Upper lobe of left lung (tissue), 6 donors: ENCODE results near the gene CACNB2. TPM values are rescaled to one million over a fixed set of nuclear protein-coding genes. Genes with fewer than 3 reads are reported as not detected.

Experiments used
- ATAC-seq, 2 donors: fragments of 200-7000 bp; cut with Tn5 transposase; one replicate each; pipeline ENCODE4 v1.9.1; 2022; ENCODE audit warnings: mild to moderate bottlenecking in 2 of 2, moderate library complexity in 2 of 2; ENCODE audit not compliant: low FRiP score in 2 of 2
- DNase-seq, 2 donors: peaks; one replicate each; pipeline ENCODE4 v3.0.0-alpha.2; 2019 to 2020
- H3K27ac ChIP-seq, 4 donors: fragments of 200-600 bp; sonication (generic); one replicate each; pipeline ENCODE4 v1.5.1; 2016 to 2019
- H3K27me3 ChIP-seq, 4 donors: fragments of 200-600 bp; sonication (generic); one replicate each; pipeline ENCODE4 v1.5.1; 2017 to 2019
- H3K36me3 ChIP-seq, 4 donors: fragments of 200-600 bp; sonication (generic); one replicate each; pipeline ENCODE4 v1.5.1; 2016 to 2019
- H3K4me1 ChIP-seq, 4 donors: fragments of 200-600 bp; sonication (generic); one replicate each; pipeline ENCODE4 v1.5.1; 2018 to 2019
- H3K4me3 ChIP-seq, 4 donors: fragments of 200-600 bp; sonication (generic); one replicate each; pipeline ENCODE4 v1.5.1; 2017 to 2019; ENCODE audit warnings: mild to moderate bottlenecking in 2 of 4, moderate library complexity in 1 of 4
- H3K9me3 ChIP-seq, 4 donors: fragments of 200-600 bp; sonication (generic); one replicate each; pipeline ENCODE4 v1.5.1; 2018 to 2019
- CTCF ChIP-seq, 6 experiments: fragments of 450-650 bp in 4 of 6; fragments of 200-600 bp in 2 of 6; sonication (generic) in 2 of 6; IDR thresholded peaks; one replicate each; pipeline ENCODE4 v1.5.1; 2016 to 2019; ENCODE audit warnings: antibody characterized with exemption in 6 of 6
- EP300 ChIP-seq, 4 donors: sonication (generic); formaldehyde crosslinking; IDR thresholded peaks; one replicate each; pipeline ENCODE4 v1.5.1; 2017; ENCODE audit warnings: antibody characterized with exemption in 4 of 4, control low read depth in 2 of 4
- POLR2A ChIP-seq, 4 donors: fragments of 450-650 bp; IDR thresholded peaks; one replicate each; pipeline ENCODE4 v1.5.1; 2016 to 2017; ENCODE audit warnings: antibody characterized with exemption in 4 of 4, mild to moderate bottlenecking in 2 of 4
- POLR2AphosphoS5 ChIP-seq, 2 donors: sonication (generic); formaldehyde crosslinking; IDR thresholded peaks; one replicate each; pipeline ENCODE4 v1.5.1; 2017; ENCODE audit warnings: antibody characterized with exemption in 2 of 2
- WGBS, 2 donors: methylation state at CpG; one replicate each; pipeline ENCODE4 v1.1.5; 2017 to 2018; 5-methylcytosine and 5-hydroxymethylcytosine counted together
- total RNA-seq, 6 donors: library from RNA; depleted of rRNA in 4 of 6; stranded (reverse); fragments of >200 nt in 4 of 6; gene quantifications; one replicate each; pipeline versions ENCODE4 v1.1.0 to v1.2.1, GENCODE V29; 2016 to 2021
- donor health status: DM: no; HTN: no; CAD: no; lungs with moderate emphysema.
- donor health status: DM: no; HTN: yes; CAD: no; lungs with severe emphysema.

The CACNB2 gene
- total RNA-seq, 6 donors from 2014 or later: 1.4 to 6.3 (median 2.9) TPM

GRCh38 chr10:18501629-18502028, 361.4 kb downstream of the CACNB2 start:
- TF ChIP-seq POLR2A (IDR thresholded peaks at IDR 0.05): no peak
- TF ChIP-seq POLR2AphosphoS5 (IDR thresholded peaks at IDR 0.05): no peak
- no peaks in the 10 kb centered on the region for H3K27me3 ChIP-seq
- no peak overlapping the region for H3K27ac ChIP-seq
- H3K4me1 ChIP-seq: no peaks in the 10 kb centered on the region
- ATAC-seq (no peak), DNase-seq (no peak)
- no peaks in the 10 kb centered on the region for H3K36me3 ChIP-seq
- no peaks in the 10 kb centered on the region for H3K9me3 ChIP-seq
- no peak overlapping the region for H3K4me3 ChIP-seq
- 74 to 76% methylated on average over 5 of the region's 5 CpGs for WGBS, 2 donors

- no peak for DNase-seq
- TF ChIP-seq POLR2A (IDR thresholded peaks at IDR 0.05) (no peak), EP300 (IDR thresholded peaks at IDR 0.05) (no peak)
- no peak for ATAC-seq
Measured at GRCh38 chr10:18504161-18504560, 363.9 kb downstream of the CACNB2 start.

GRCh38 chr10:18505456-18506118, 365.4 kb downstream of the CACNB2 start:
- no peak for TF ChIP-seq POLR2A (IDR thresholded peaks at IDR 0.05)
- no peak for TF ChIP-seq EP300 (IDR thresholded peaks at IDR 0.05)
- TF ChIP-seq CTCF (IDR thresholded peaks at IDR 0.05): no peak
- TF ChIP-seq POLR2AphosphoS5 (IDR thresholded peaks at IDR 0.05): no peak
- H3K27me3 ChIP-seq: no peaks in the 10 kb centered on the region
- DNase-seq (no peak), ATAC-seq (no peak)
- H3K4me1 ChIP-seq: no peaks in the 10 kb centered on the region
- 58 to 61% methylated on average over 11 of the region's 11 CpGs for WGBS, 2 donors
- no peaks in the 10 kb centered on the region for H3K36me3 ChIP-seq
- no peak overlapping the region for H3K27ac ChIP-seq
- H3K9me3 ChIP-seq: no peaks in the 10 kb centered on the region
- no peak overlapping the region for H3K4me3 ChIP-seq

More at GRCh38 chr10:18504161-18504560, 363.9 kb downstream of the CACNB2 start:
- Histone ChIP-seq H3K4me1 (no peaks in the 10 kb centered on the region), H3K9me3 (no peaks in the 10 kb centered on the region), H3K27ac (no peak overlapping the region), H3K27me3 (no peaks in the 10 kb centered on the region), H3K4me3 (no peak overlapping the region), H3K36me3 (no peaks in the 10 kb centered on the region)
- WGBS, 2 donors: 92 to 95% methylated on average over 5 of the region's 5 CpGs

GRCh38 chr10:18508587-18508986, 368.4 kb downstream of the CACNB2 start:
- WGBS, 2 donors: 77 to 78% methylated on average over 4 of the region's 4 CpGs
- ATAC-seq: no peak
- H3K36me3 ChIP-seq: no peaks in the 10 kb centered on the region

GRCh38 chr10:18514537-18514936, 374.3 kb downstream of the CACNB2 start:
- H3K4me1 ChIP-seq: no peaks in the 10 kb centered on the region
- TF ChIP-seq EP300 (IDR thresholded peaks at IDR 0.05) (no peak), POLR2AphosphoS5 (IDR thresholded peaks at IDR 0.05) (no peak), POLR2A (IDR thresholded peaks at IDR 0.05) (no peak), CTCF (IDR thresholded peaks at IDR 0.05) (no peak)
- no peaks in the 10 kb centered on the region for H3K9me3 ChIP-seq
- no peak overlapping the region for H3K27ac ChIP-seq
- DNase-seq (no peak), ATAC-seq (no peak)
- no peak overlapping the region for H3K4me3 ChIP-seq
- no peaks in the 10 kb centered on the region for H3K36me3 ChIP-seq
- H3K27me3 ChIP-seq: no peaks in the 10 kb centered on the region

More at GRCh38 chr10:18508587-18508986, 368.4 kb downstream of the CACNB2 start:
- DNase-seq: no peak
- TF ChIP-seq POLR2AphosphoS5 (IDR thresholded peaks at IDR 0.05) (no peak), EP300 (IDR thresholded peaks at IDR 0.05) (no peak), CTCF (IDR thresholded peaks at IDR 0.05) (no peak), POLR2A (IDR thresholded peaks at IDR 0.05) (no peak)
- Histone ChIP-seq H3K4me3 (no peak overlapping the region), H3K27ac (no peak overlapping the region), H3K27me3 (no peaks in the 10 kb centered on the region), H3K4me1 (no peaks in the 10 kb centered on the region), H3K9me3 (no peaks in the 10 kb centered on the region)

GRCh38 chr10:18516851-18517250, 376.6 kb downstream of the CACNB2 start:
- Histone ChIP-seq H3K27me3 (no peaks in the 10 kb centered on the region), H3K4me3 (no peak overlapping the region), H3K9me3 (no peaks in the 10 kb centered on the region), H3K4me1 (no peaks in the 10 kb centered on the region), H3K27ac (no peak overlapping the region), H3K36me3 (no peaks in the 10 kb centered on the region)
- TF ChIP-seq EP300 (IDR thresholded peaks at IDR 0.05) (no peak), CTCF (IDR thresholded peaks at IDR 0.05) (no peak), POLR2AphosphoS5 (IDR thresholded peaks at IDR 0.05) (no peak), POLR2A (IDR thresholded peaks at IDR 0.05) (no peak)
- no peak for ATAC-seq
- DNase-seq: no peak
- 95 to 100% methylated on average over 3 of the region's 3 CpGs for WGBS, 2 donors
